GM21576 (cell line): Measurements from ENCODE around the gene LYPLA2.
A peak's percentile ranks its signal among the peaks of the same experiment; 100 is the strongest.
"Not testable (repeated sequence)": the region's sequence is repeated elsewhere in the genome, so short reads cannot be mapped to it uniquely, and the experiment has no call there.

Experiments
- ATAC-seq: cut with Tn5 transposase; IDR thresholded peaks from one replicate; pipeline ENCODE4 v1.9.1; 2021; ENCODE audit warnings: mild to moderate bottlenecking, moderate library complexity; ENCODE audit not compliant: unreplicated experiment

Gene LYPLA2

GRCh38 chr1:23799570-23800399 lies 8.8 kb downstream of the LYPLA2 start:
- ATAC-seq = peak; percentile 11

GRCh38 chr1:23800400-23801337 lies 9.7 kb downstream of the LYPLA2 start, which contains the start of gene GALE:
TSS of gene GALE (minus strand) at chr1:23800754. CDS start at chr1:23799007, 1,747 bp downstream.
- peak; percentile 69 for ATAC-seq

GRCh38 chr1:23801338-23801748 lies 10.4 kb downstream of the LYPLA2 start:
- no peak for ATAC-seq

- no peak for ATAC-seq
These were observed 10.9 kb downstream of the LYPLA2 start for GRCh38 chr1:23801876-23802275.

GRCh38 chr1:23802809-23803342 lies 11.9 kb downstream of the LYPLA2 start:
- ATAC-seq = not testable (repeated sequence)

- no peak for ATAC-seq
These were observed 12.7 kb downstream of the LYPLA2 start for GRCh38 chr1:23803674-23804073.

GRCh38 chr1:23804183-23804835 lies 13.4 kb downstream of the LYPLA2 start:
- ATAC-seq = no peak

- ATAC-seq = no peak
These were observed 14.1 kb downstream of the LYPLA2 start for GRCh38 chr1:23805025-23805424.

- no peak for ATAC-seq
These were observed 15.3 kb downstream of the LYPLA2 start for GRCh38 chr1:23806280-23806679.

- ATAC-seq = no peak
These were observed 16.5 kb downstream of the LYPLA2 start for GRCh38 chr1:23807453-23807852.

- ATAC-seq = no peak
These were observed 18.8 kb downstream of the LYPLA2 start for GRCh38 chr1:23809751-23810171.

GRCh38 chr1:23810818-23811540 lies 20.0 kb downstream of the LYPLA2 start:
- ATAC-seq = peak; percentile 54

GRCh38 chr1:23814016-23814415 lies 23.1 kb downstream of the LYPLA2 start:
- ATAC-seq = no peak

GRCh38 chr1:23816361-23816760 lies 25.4 kb downstream of the LYPLA2 start:
- no peak for ATAC-seq

- no peak for ATAC-seq
These were observed 26.0 kb downstream of the LYPLA2 start for GRCh38 chr1:23816906-23817305.

GRCh38 chr1:23817633-23818032 lies 26.7 kb downstream of the LYPLA2 start:
- no peak for ATAC-seq

- no peak for ATAC-seq
These were observed 32.8 kb downstream of the LYPLA2 start for GRCh38 chr1:23823767-23824166.

GRCh38 chr1:23824711-23825075 lies 33.7 kb downstream of the LYPLA2 start:
- ATAC-seq = no peak

- peak; percentile 74 for ATAC-seq
These were observed 34.3 kb downstream of the LYPLA2 start, which contains the start of gene HMGCL for GRCh38 chr1:23825076-23825761. TSS of gene HMGCL (minus strand) at chr1:23825429. CDS start at chr1:23825415, 14 bp downstream.
